A549 (cell line): ENCODE measurements around the gene RHOBTB1. TPM values are rescaled to one million over a fixed set of nuclear protein-coding genes. Genes with fewer than 3 reads are reported as not detected.

Experiments
- ATAC-seq, 2 experiments: fragments of 200-7000 bp in 1 of 2; fragments of >200 bp in 1 of 2; cut with Nextera tagmentation in 1 of 2; cut with Tn5 transposase in 1 of 2; 3 replicates each; pipeline versions ENCODE4 v1.8.0 to v1.9.1; 2018 to 2020; ENCODE audit warnings: mild to moderate bottlenecking in 1 of 2, moderate library complexity in 1 of 2
- CTCF ChIA-PET: fragments of 300-600 bp; sonication (Branson Sonifier 250); formaldehyde crosslinking; extraction: SDS; loops from one replicate; lab custom pipeline; 2021; ENCODE audit warnings: antibody characterized with exemption, inconsistent platforms; lab: Yijun Ruan, JAX
- POLR2A ChIA-PET: fragments of 350-600 bp; formaldehyde crosslinking; extraction: SDS; loops from one replicate; lab custom pipeline; 2021; ENCODE audit warnings: antibody characterized with exemption, inconsistent platforms; lab: Yijun Ruan, JAX
- DNase-seq, 2 experiments: peaks; one replicate each; pipeline versions ENCODE4 v3.0.0 to v3.0.0-alpha.2; 2011 to 2016; ENCODE audit warnings: low read depth in 1 of 2, low spot score in 1 of 2
- FAIRE-seq: peaks from 2 replicates; lab custom pipeline; 2011; peaks lifted over from hg19 to GRCh38; lab: Jason Lieb, UNC
- H3K27ac ChIP-seq, 2 experiments: fragments of >200 bp; sonication (Bioruptor Twin); formaldehyde crosslinking; 3 replicates each; pipeline ENCODE4 v1.5.1; 2016 to 2017
- H3K4me1 ChIP-seq: fragments of >200 bp; sonication (Bioruptor Twin); formaldehyde crosslinking; 3 replicates; pipeline ENCODE4 v1.6.1; 2016
- H3K4me2 ChIP-seq: fragments of >200 bp; sonication (Bioruptor Twin); formaldehyde crosslinking; 3 replicates; pipeline ENCODE4 v1.6.1; 2016
- H3K4me3 ChIP-seq: fragments of >200 bp; sonication (Bioruptor Twin); formaldehyde crosslinking; 3 replicates; pipeline ENCODE4 v1.5.1; 2016
- H3K9me3 ChIP-seq: fragments of >200 bp; sonication (Bioruptor Twin); formaldehyde crosslinking; 3 replicates; pipeline ENCODE4 v1.6.1; 2016
- BHLHE40 ChIP-seq: IDR thresholded peaks from 2 replicates; pipeline ENCODE4 v1.6.1; 2012; ENCODE audit warnings: low read depth, low read length, inconsistent platforms
- CBX8 ChIP-seq: fragments of 200-600 bp; sonication (generic); IDR thresholded peaks from 2 replicates; pipeline ENCODE4 v1.6.1; 2016
- CEBPB ChIP-seq, 2 experiments: fragments of >200 bp in 1 of 2; sonication (Bioruptor Twin) in 1 of 2; formaldehyde crosslinking in 1 of 2; IDR thresholded peaks; 2 replicates each; pipeline ENCODE4 v1.6.1; 2012 to 2016
- EHF ChIP-seq: fragments of 250-450 bp; sonication (Bioruptor Pico); IDR thresholded peaks from 2 replicates; pipeline ENCODE4 v1.5.0; 2020; ENCODE audit warnings: mild to moderate bottlenecking
- ESRRA ChIP-seq: fragments of 150-350 bp; IDR thresholded peaks from 2 replicates; pipeline ENCODE4 v1.6.1; 2014; ENCODE audit warnings: mild to moderate bottlenecking, low read length, borderline replicate concordance
- FOXS1 ChIP-seq: fragments of 250-450 bp; sonication (Bioruptor Pico); IDR thresholded peaks from 2 replicates; pipeline ENCODE4 v1.5.0; 2020; ENCODE audit warnings: mild to moderate bottlenecking, moderate library complexity
- GATA3 ChIP-seq: IDR thresholded peaks from 2 replicates; pipeline ENCODE4 v1.6.1; 2012; ENCODE audit warnings: borderline replicate concordance
- HEYL ChIP-seq: fragments of 250-450 bp; sonication (Bioruptor Pico); IDR thresholded peaks from 2 replicates; pipeline ENCODE4 v1.8.0; 2021; ENCODE audit warnings: mild to moderate bottlenecking, moderate library complexity
- HOXA7 ChIP-seq: fragments of 250-450 bp; sonication (Bioruptor Pico); IDR thresholded peaks from 2 replicates; pipeline ENCODE4 v1.5.0; 2020; ENCODE audit warnings: mild to moderate bottlenecking, moderate library complexity
- JUN ChIP-seq, 2 experiments: fragments of >200 bp; sonication (Bioruptor Twin); formaldehyde crosslinking; IDR thresholded peaks; 2 replicates in 1 of 2; 3 replicates in 1 of 2; pipeline ENCODE4 v1.6.1; 2016 to 2017
- JUNB ChIP-seq: fragments of >200 bp; sonication (Bioruptor Twin); formaldehyde crosslinking; IDR thresholded peaks from 2 replicates; pipeline ENCODE4 v1.6.1; 2016
- KDM1A ChIP-seq: fragments of 200-600 bp; sonication (generic); IDR thresholded peaks from 2 replicates; pipeline ENCODE4 v1.6.1; 2016; ENCODE audit warnings: low read depth, mild to moderate bottlenecking
- KDM5A ChIP-seq: fragments of 200-600 bp; sonication (generic); IDR thresholded peaks from 2 replicates; pipeline ENCODE4 v1.6.1; 2016; ENCODE audit warnings: antibody characterized with exemption, mild to moderate bottlenecking
- MAZ ChIP-seq: fragments of 150-350 bp; IDR thresholded peaks from 2 replicates; pipeline ENCODE4 v1.6.1; 2014; ENCODE audit warnings: antibody characterized with exemption, low read depth, low read length, borderline replicate concordance
- MYC ChIP-seq: IDR thresholded peaks from 2 replicates; pipeline ENCODE4 v1.6.1; 2012; ENCODE audit warnings: mild to moderate bottlenecking, inconsistent platforms, low read length, improper control_type of control experiment, borderline replicate concordance
- NFE2L2 ChIP-seq: fragments of 150-350 bp; conservative IDR thresholded peaks from 2 replicates; pipeline ENCODE4 v1.6.1; 2014; ENCODE audit warnings: low read length
- POLR2AphosphoS2 ChIP-seq: conservative IDR thresholded peaks from 2 replicates; pipeline ENCODE4 v1.6.1; 2012; ENCODE audit warnings: low read length, improper control_type of control experiment, inconsistent platforms
- RAD21 ChIP-seq, 2 experiments: fragments of >200 bp in 1 of 2; sonication (Bioruptor Twin) in 1 of 2; formaldehyde crosslinking in 1 of 2; IDR thresholded peaks in 1 of 2; conservative IDR thresholded peaks in 1 of 2; 2 replicates in 1 of 2; 3 replicates in 1 of 2; pipeline ENCODE4 v1.6.1; 2012 to 2018; ENCODE audit warnings: inconsistent platforms in 1 of 2
- RFX5 ChIP-seq: fragments of 450-650 bp; IDR thresholded peaks from 2 replicates; pipeline ENCODE4 v1.7.1; 2014; ENCODE audit warnings: antibody characterized with exemption, mild to moderate bottlenecking, moderate library complexity
- RNF2 ChIP-seq: fragments of 200-600 bp; sonication (generic); IDR thresholded peaks from 2 replicates; pipeline ENCODE4 v1.6.1; 2016; ENCODE audit warnings: low read depth, mild to moderate bottlenecking, antibody characterized with exemption, moderate library complexity, borderline replicate concordance
- TFCP2L1 ChIP-seq: fragments of 250-450 bp; sonication (Bioruptor Pico); IDR thresholded peaks from 2 replicates; pipeline ENCODE4 v1.5.0; 2021; ENCODE audit warnings: mild to moderate bottlenecking
- ZC3H11A ChIP-seq: fragments of 450-650 bp; IDR thresholded peaks from 2 replicates; pipeline ENCODE4 v1.6.1; 2014; ENCODE audit warnings: antibody characterized with exemption, mild to moderate bottlenecking
- ZSCAN20 ChIP-seq: fragments of 250-450 bp; sonication (Bioruptor Pico); IDR thresholded peaks from 2 replicates; pipeline ENCODE4 v1.8.0; 2022; ENCODE audit warnings: mild to moderate bottlenecking, moderate library complexity
- WGBS: methylation state at CpG from one replicate; pipeline ENCODE4 v1.1.6; 2017; ENCODE audit errors: missing lambda C conversion rate; 5-methylcytosine and 5-hydroxymethylcytosine counted together
- polyA plus RNA-seq, 4 experiments: library from polyadenylated mRNA; depleted of rRNA in 3 of 4; stranded (reverse); fragments of >200 nt; fragmentation: RNase III in 1 of 4; extraction: RNeasy Plus Mini Kit Qiagen cat#74134 plus additional on column Dnase treatment in 1 of 4; gene quantifications; 2 replicates in 3 of 4; 3 replicates in 1 of 4; pipeline ENCODE4 v1.2.3, GENCODE V29; 2011 to 2017
- TF ChIP-seq, protein P1 (sequence below): IDR thresholded peaks from 2 replicates; pipeline ENCODE4 v1.6.1; 2012
- TF ChIP-seq, protein P2 (sequence below): fragments of 250-450 bp; sonication (Bioruptor Pico); IDR thresholded peaks from 2 replicates; pipeline ENCODE4 v1.5.0; 2020; ENCODE audit warnings: low read depth, mild to moderate bottlenecking, moderate library complexity
- TF ChIP-seq, protein P3 (sequence below): IDR thresholded peaks from 2 replicates; pipeline ENCODE4 v1.6.1; 2012; ENCODE audit warnings: low read depth, borderline replicate concordance

Gene RHOBTB1
- polyA plus RNA-seq, 2 of the 4 experiments (the other 2 are of a cell fraction), result 6.6 to 24.7 TPM

DNA sequence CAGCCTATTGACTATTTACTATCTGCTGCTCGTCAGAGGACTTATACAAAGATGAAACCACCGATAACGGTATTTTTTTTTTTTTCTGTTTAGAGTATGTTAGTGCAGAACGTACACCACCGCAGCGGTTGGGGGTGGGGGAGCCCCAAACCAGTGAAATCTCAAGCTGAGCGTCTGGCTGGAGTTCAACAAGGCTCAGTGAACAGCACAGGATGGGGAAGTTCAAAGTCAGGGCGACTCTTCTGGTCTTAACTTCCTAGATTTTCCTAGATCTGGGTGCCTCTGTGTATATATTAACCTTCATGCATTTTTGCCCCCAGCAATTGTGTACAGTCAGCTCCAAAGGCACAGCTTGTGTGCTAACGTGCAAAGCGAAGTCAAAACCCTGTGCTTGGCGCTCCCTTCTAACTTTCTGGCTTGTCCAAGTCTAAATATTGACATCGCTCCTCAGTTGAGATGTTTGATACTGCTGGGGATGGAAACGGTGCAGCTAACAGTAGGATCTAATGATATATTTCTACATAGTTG lies 1.1 kb downstream of the RHOBTB1 start:
- H3K4me1 ChIP-seq, result peaks cover 37% of the 10 kb centered on the region
- FAIRE-seq, result no peak
- no peaks in the 10 kb centered on the region for H3K9me3 ChIP-seq
- H3K4me2 ChIP-seq, result peak overlapping the region; percentile 97
- H3K27ac ChIP-seq, result peak overlapping the region; percentile 92 to 96
- H3K4me3 ChIP-seq, result peak overlapping the region; percentile 63
- POLR2A ChIA-PET, result interaction anchor here (0.5 to 1.6 kb wide), 12 partner anchors 10 to 1140 kb away, joined by 3 to 7 read pairs (median 4); partner anchors contain the start of gene CDK1
- no peak for TF ChIP-seq NFE2L2
- TF ChIP-seq, protein P1, sequence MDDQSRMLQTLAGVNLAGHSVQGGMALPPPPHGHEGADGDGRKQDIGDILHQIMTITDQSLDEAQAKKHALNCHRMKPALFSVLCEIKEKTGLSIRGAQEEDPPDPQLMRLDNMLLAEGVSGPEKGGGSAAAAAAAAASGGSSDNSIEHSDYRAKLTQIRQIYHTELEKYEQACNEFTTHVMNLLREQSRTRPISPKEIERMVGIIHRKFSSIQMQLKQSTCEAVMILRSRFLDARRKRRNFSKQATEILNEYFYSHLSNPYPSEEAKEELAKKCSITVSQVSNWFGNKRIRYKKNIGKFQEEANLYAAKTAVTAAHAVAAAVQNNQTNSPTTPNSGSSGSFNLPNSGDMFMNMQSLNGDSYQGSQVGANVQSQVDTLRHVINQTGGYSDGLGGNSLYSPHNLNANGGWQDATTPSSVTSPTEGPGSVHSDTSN, result no peak
- no peak for TF ChIP-seq BHLHE40
- TF ChIP-seq GATA3, result peak; percentile 62
- TF ChIP-seq, all 56 proteins: peak for 1
- WGBS, result 1% methylated on average over 13 of the region's 13 CpGs
- ATAC-seq (peak; percentile 1 to 18; a peak in 3 of 6 replicates), DNase-seq (peak in 1 of 2 experiments; percentile 54)
- CTCF ChIA-PET, result interaction anchor here (0.7 to 2.5 kb wide), 7 partner anchors 9 to 122 kb away, joined by 3 to 7 read pairs (median 4); no protein-coding TSS in a partner anchor

DNA sequence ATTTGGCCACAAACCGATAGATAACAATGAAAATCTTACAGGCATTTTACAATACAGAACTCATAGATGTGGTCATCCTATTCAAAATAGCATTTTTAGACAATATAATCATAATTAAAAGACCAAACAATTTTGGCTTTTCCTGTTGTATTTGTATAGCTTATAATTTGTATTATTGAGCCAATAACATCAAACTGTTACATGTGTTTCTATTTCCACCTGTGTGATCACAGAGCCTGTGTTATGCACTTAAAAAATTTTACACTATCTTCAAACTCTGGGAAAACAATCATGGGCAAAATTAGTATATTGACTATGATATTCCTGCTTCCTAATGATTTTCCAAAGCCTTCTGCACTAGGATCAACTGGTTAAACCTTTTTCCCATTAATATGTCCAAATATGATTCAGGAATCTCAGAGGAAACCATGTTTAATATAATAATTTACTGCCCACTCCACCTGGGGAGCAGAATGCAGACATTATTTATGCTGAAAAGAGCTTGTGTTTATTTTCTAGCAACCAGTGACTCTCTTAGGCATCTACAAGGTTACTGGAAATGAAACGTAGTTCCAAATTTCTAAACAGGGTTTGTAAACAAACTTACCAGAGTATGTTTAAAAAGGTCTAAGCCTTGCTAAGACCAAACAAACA lies 1.7 kb downstream of the RHOBTB1 start:
- peak overlapping the region; percentile 97 for H3K4me2 ChIP-seq
- ATAC-seq (no peak), DNase-seq (no peak), FAIRE-seq (no peak)
- TF ChIP-seq JUN (IDR thresholded peaks at IDR 0.05) (no peak), NFE2L2 (no peak), ZSCAN20 (no peak), POLR2AphosphoS2 (no peak), EHF (CRISPR knock-in tag) (no peak), TFCP2L1 (CRISPR knock-in tag) (no peak), ZC3H11A (no peak), KDM5A (no peak), MAZ (no peak), FOXS1 (CRISPR knock-in tag) (no peak), HEYL (CRISPR knock-in tag) (no peak), JUNB (no peak), CBX8 (no peak), MYC (no peak), CEBPB (IDR thresholded peaks at IDR 0.05) (no peak), GATA3 (no peak), KDM1A (no peak), HOXA7 (CRISPR knock-in tag) (no peak)
- TF ChIP-seq, protein P2, sequence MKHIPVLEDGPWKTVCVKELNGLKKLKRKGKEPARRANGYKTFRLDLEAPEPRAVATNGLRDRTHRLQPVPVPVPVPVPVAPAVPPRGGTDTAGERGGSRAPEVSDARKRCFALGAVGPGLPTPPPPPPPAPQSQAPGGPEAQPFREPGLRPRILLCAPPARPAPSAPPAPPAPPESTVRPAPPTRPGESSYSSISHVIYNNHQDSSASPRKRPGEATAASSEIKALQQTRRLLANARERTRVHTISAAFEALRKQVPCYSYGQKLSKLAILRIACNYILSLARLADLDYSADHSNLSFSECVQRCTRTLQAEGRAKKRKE, result no peak
- POLR2A ChIA-PET, result interaction anchor here (1.4 kb wide), 1 partner anchor 10 kb away, joined by 4 read pairs; no protein-coding TSS in a partner anchor
- WGBS, result 44% methylated on average over 2 of the region's 2 CpGs
- peaks cover 42% of the 10 kb centered on the region for H3K4me1 ChIP-seq
- CTCF ChIA-PET, result interaction anchor here (0.6 to 2.0 kb wide), 5 partner anchors 9 to 289 kb away, joined by 3 to 6 read pairs (median 4); no protein-coding TSS in a partner anchor
- no peaks in the 10 kb centered on the region for H3K9me3 ChIP-seq
- H3K4me3 ChIP-seq, result peak overlapping the region; percentile 63
- peak overlapping the region; percentile 92 to 96 for H3K27ac ChIP-seq

DNA sequence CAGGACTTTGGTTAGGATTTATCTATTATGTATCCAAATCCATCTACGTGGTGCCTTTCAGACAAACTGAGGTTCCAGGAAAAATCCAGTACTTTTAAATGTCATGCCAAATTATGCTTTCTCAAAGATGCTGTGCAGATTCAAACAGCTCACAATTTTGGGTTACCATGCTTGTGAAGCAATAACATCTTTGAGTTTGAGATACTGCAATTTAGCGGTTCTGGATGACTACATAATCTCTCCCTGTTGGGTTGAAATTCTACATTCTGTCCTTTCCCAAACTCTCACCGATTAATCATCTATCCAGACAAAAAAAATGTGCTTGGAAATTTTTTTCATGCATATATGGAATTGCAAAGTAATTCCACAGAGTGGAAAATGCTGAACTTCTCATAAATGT lies 3.5 kb downstream of the RHOBTB1 start:
- DNase-seq (no peak), ATAC-seq (no peak), FAIRE-seq (no peak)
- no peak overlapping the region for H3K27ac ChIP-seq
- ChIA-PET POLR2A (no interaction called here), CTCF (no interaction called here)
- peaks cover 42% of the 10 kb centered on the region for H3K4me1 ChIP-seq
- H3K4me3 ChIP-seq, result no peak overlapping the region
- TF ChIP-seq RAD21 (conservative IDR thresholded peaks at IDR 0.05 in 1 of 2, IDR thresholded peaks at IDR 0.05 in 1 of 2) (no peak), RNF2 (no peak), TFCP2L1 (CRISPR knock-in tag) (no peak), RFX5 (no peak), ESRRA (no peak), KDM5A (no peak)
- TF ChIP-seq, protein P3, sequence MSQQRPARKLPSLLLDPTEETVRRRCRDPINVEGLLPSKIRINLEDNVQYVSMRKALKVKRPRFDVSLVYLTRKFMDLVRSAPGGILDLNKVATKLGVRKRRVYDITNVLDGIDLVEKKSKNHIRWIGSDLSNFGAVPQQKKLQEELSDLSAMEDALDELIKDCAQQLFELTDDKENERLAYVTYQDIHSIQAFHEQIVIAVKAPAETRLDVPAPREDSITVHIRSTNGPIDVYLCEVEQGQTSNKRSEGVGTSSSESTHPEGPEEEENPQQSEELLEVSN, result no peak
- no peak overlapping the region for H3K4me2 ChIP-seq
- 95% methylated on average over 3 of the region's 3 CpGs for WGBS
- H3K9me3 ChIP-seq, result no peaks in the 10 kb centered on the region
